Measurements from ENCODE around the gene DCC. TPM values are rescaled to one million over a fixed set of nuclear protein-coding genes. Genes with fewer than 3 reads are reported as not detected.

Gene DCC
- total and polyA plus RNA-seq, 2 donors (not counting 1 experiment from before 2014, with no cell fraction given): 0.14 TPM; not detected in 1

- Histone ChIP-seq H3K9ac (ENCODE audit: insufficient read depth, low read length) (no peak overlapping the region), H3K36me3 (ENCODE audit: control insufficient read depth, insufficient read depth, low read length) (no peaks in the 10 kb centered on the region), H3K4me3 (replicated peaks in 1 of 4; ENCODE audit: control extremely low read depth in 1 of 4, insufficient read depth in 1 of 4, low read depth in 3 of 4, low read length in 4 of 4) (no peak overlapping the region), H3K27me3 (ENCODE audit: control insufficient read depth, insufficient read depth, low read length) (no peaks in the 10 kb centered on the region), H3K4me1 (ENCODE audit: control insufficient read depth, extremely low read depth, insufficient read depth, low read length) (no peaks in the 10 kb centered on the region), H2AFZ (ENCODE audit: low read length) (no peak overlapping the region), H3K4me2 (ENCODE audit: extremely low read depth, insufficient read depth, low read length) (no peak overlapping the region), H3K27ac (ENCODE audit: insufficient read depth, low read length) (no peak overlapping the region), H3K9me3 (ENCODE audit: control insufficient read depth, insufficient read depth, low read depth, low read length) (no peaks in the 10 kb centered on the region), H3K79me2 (ENCODE audit: control insufficient read depth, insufficient read depth, low read length) (no peaks in the 10 kb centered on the region), H4K20me1 (ENCODE audit: control insufficient read depth, extremely low read depth, insufficient read depth, low read length) (no peaks in the 10 kb centered on the region)
- no peak for DNase-seq (ENCODE audit: low read depth in 2 of 2)
- TF ChIP-seq CTCF (conservative IDR thresholded peaks at IDR 0.05 in 1 of 2, IDR thresholded peaks at IDR 0.05 in 1 of 2; ENCODE audit: low read depth in 1 of 2, low read length in 2 of 2): no peak
- TF ChIP-seq EZH2 (IDR thresholded peaks at IDR 0.05; ENCODE audit: low read length, missing control alignments): no peak
Measured at GRCh38 chr18:52598921-52599320, 258.9 kb downstream of the DCC start.

- Histone ChIP-seq H2AFZ (ENCODE audit: low read length) (no peak overlapping the region), H3K27me3 (ENCODE audit: control insufficient read depth, insufficient read depth, low read length) (no peaks in the 10 kb centered on the region), H3K27ac (ENCODE audit: insufficient read depth, low read length) (no peak overlapping the region), H3K9ac (ENCODE audit: insufficient read depth, low read length) (no peak overlapping the region), H3K4me2 (ENCODE audit: extremely low read depth, insufficient read depth, low read length) (no peak overlapping the region), H4K20me1 (ENCODE audit: control insufficient read depth, extremely low read depth, insufficient read depth, low read length) (no peaks in the 10 kb centered on the region), H3K4me3 (replicated peaks in 1 of 4; ENCODE audit: control extremely low read depth in 1 of 4, insufficient read depth in 1 of 4, low read depth in 3 of 4, low read length in 4 of 4) (no peak overlapping the region), H3K36me3 (ENCODE audit: control insufficient read depth, insufficient read depth, low read length) (no peaks in the 10 kb centered on the region), H3K9me3 (ENCODE audit: control insufficient read depth, insufficient read depth, low read depth, low read length) (no peaks in the 10 kb centered on the region), H3K79me2 (ENCODE audit: control insufficient read depth, insufficient read depth, low read length) (no peaks in the 10 kb centered on the region), H3K4me1 (ENCODE audit: control insufficient read depth, extremely low read depth, insufficient read depth, low read length) (no peaks in the 10 kb centered on the region)
- no peak for DNase-seq (ENCODE audit: low read depth in 2 of 2)
- no peak for TF ChIP-seq EZH2 (IDR thresholded peaks at IDR 0.05; ENCODE audit: low read length, missing control alignments)
- TF ChIP-seq CTCF (conservative IDR thresholded peaks at IDR 0.05 in 1 of 2, IDR thresholded peaks at IDR 0.05 in 1 of 2; ENCODE audit: low read depth in 1 of 2, low read length in 2 of 2): no peak
Measured at GRCh38 chr18:52602820-52603219, 262.8 kb downstream of the DCC start.

- Histone ChIP-seq H3K27me3 (ENCODE audit: control insufficient read depth, insufficient read depth, low read length) (no peaks in the 10 kb centered on the region), H3K9ac (ENCODE audit: insufficient read depth, low read length) (no peak overlapping the region), H3K27ac (ENCODE audit: insufficient read depth, low read length) (no peak overlapping the region), H2AFZ (ENCODE audit: low read length) (no peak overlapping the region), H3K4me2 (ENCODE audit: extremely low read depth, insufficient read depth, low read length) (no peak overlapping the region), H3K9me3 (ENCODE audit: control insufficient read depth, insufficient read depth, low read depth, low read length) (no peaks in the 10 kb centered on the region), H3K79me2 (ENCODE audit: control insufficient read depth, insufficient read depth, low read length) (no peaks in the 10 kb centered on the region), H3K4me3 (replicated peaks in 1 of 4; ENCODE audit: control extremely low read depth in 1 of 4, insufficient read depth in 1 of 4, low read depth in 3 of 4, low read length in 4 of 4) (no peak overlapping the region), H3K4me1 (ENCODE audit: control insufficient read depth, extremely low read depth, insufficient read depth, low read length) (no peaks in the 10 kb centered on the region), H3K36me3 (ENCODE audit: control insufficient read depth, insufficient read depth, low read length) (no peaks in the 10 kb centered on the region), H4K20me1 (ENCODE audit: control insufficient read depth, extremely low read depth, insufficient read depth, low read length) (no peaks in the 10 kb centered on the region)
- TF ChIP-seq CTCF (conservative IDR thresholded peaks at IDR 0.05 in 1 of 2, IDR thresholded peaks at IDR 0.05 in 1 of 2; ENCODE audit: low read depth in 1 of 2, low read length in 2 of 2): no peak
- no peak for TF ChIP-seq EZH2 (IDR thresholded peaks at IDR 0.05; ENCODE audit: low read length, missing control alignments)
- DNase-seq (ENCODE audit: low read depth in 2 of 2): no peak
Measured at GRCh38 chr18:52605345-52605744, 265.3 kb downstream of the DCC start.

Data from fibroblast of lung (primary cell).